Stomach (tissue), 4 donors: Measurements from ENCODE around the gene TALDO1.

Experiments used
- POLR2AphosphoS5 ChIP-seq, 3 donors: sonication (generic); formaldehyde crosslinking; IDR thresholded peaks; one replicate each; pipeline ENCODE4 v1.6.1; 2016; ENCODE audit warnings: antibody characterized with exemption in 3 of 3
- TF ChIP-seq, protein P1 (sequence below), 7 experiments: fragments of 450-650 bp in 4 of 7; fragments of 200-600 bp in 3 of 7; sonication (generic) in 3 of 7; IDR thresholded peaks; one replicate each; pipeline ENCODE4 v1.5.1; 2016 to 2019; ENCODE audit warnings: antibody characterized with exemption in 7 of 7, control low read depth in 2 of 7, mild to moderate bottlenecking in 1 of 7

DNA sequence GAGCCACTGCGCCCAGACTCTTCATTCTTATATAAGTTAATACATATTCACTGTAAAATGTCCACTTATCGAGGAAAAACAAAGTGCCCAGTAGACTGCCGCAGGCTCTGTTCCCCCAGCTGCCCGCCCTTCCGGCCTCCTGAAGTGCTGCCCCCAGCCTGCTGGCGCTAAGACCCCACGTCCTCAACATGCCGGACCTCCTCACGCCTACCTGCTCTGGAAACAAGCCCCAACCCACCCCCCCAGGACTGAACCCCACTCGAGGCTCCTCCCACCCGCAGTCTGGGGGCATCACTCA lies 28.9 kb downstream of the TALDO1 start:
- TF ChIP-seq, protein P1, sequence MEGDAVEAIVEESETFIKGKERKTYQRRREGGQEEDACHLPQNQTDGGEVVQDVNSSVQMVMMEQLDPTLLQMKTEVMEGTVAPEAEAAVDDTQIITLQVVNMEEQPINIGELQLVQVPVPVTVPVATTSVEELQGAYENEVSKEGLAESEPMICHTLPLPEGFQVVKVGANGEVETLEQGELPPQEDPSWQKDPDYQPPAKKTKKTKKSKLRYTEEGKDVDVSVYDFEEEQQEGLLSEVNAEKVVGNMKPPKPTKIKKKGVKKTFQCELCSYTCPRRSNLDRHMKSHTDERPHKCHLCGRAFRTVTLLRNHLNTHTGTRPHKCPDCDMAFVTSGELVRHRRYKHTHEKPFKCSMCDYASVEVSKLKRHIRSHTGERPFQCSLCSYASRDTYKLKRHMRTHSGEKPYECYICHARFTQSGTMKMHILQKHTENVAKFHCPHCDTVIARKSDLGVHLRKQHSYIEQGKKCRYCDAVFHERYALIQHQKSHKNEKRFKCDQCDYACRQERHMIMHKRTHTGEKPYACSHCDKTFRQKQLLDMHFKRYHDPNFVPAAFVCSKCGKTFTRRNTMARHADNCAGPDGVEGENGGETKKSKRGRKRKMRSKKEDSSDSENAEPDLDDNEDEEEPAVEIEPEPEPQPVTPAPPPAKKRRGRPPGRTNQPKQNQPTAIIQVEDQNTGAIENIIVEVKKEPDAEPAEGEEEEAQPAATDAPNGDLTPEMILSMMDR (IDR thresholded peaks at IDR 0.05), result no peak
- TF ChIP-seq POLR2AphosphoS5 (IDR thresholded peaks at IDR 0.05), result no peak
